ENCODE data around the gene SYDE1. TPM values are rescaled to one million over a fixed set of nuclear protein-coding genes. Genes with fewer than 3 reads are reported as not detected.

The SYDE1 gene
- total RNA-seq, 1 experiment from 2014 or later: 47.7 TPM

GRCh38 chr19:15149737-15150136 is 42.5 kb downstream of the SYDE1 start:
- CTCF ChIA-PET: interaction anchor here (0.6 to 1.0 kb wide), 5 partner anchors 10 to 512 kb away, joined by 3 to 11 read pairs (median 4); no protein-coding TSS in a partner anchor
- POLR2A ChIA-PET: interaction anchor here (0.6 kb wide), 2 partner anchors 43 to 546 kb away, joined by 3 to 21 read pairs; no protein-coding TSS in a partner anchor
- in situ Hi-C loops (cut with HindIII; ENCODE audit: low pct_unique_long_range_greater_than_20kb, low sequenced_read_pairs) (no loop called here), intact Hi-C loops (cut with micrococcal nuclease; ENCODE audit: unreplicated experiment) (loop anchor here (1.0 kb wide), 1 partner anchor 57 kb away; no protein-coding TSS in a partner anchor)
- Histone ChIP-seq H3K4me1 (ENCODE audit: control insufficient read depth, insufficient read depth, low read length) (no peaks in the 10 kb centered on the region), H3K27ac (ENCODE audit: low read length) (no peak overlapping the region), H3K9me3 (ENCODE audit: control insufficient read depth, insufficient read depth, low read depth, low read length) (no peaks in the 10 kb centered on the region), H3K27me3 (ENCODE audit: control insufficient read depth, insufficient read depth, low read length) (no peaks in the 10 kb centered on the region), H3K36me3 (ENCODE audit: control insufficient read depth, insufficient read depth, low read length) (no peaks in the 10 kb centered on the region), H3K4me3 (ENCODE audit: low read depth in 2 of 2, low read length in 2 of 2) (no peak overlapping the region)
- TF ChIP-seq POLR2AphosphoS5 (IDR thresholded peaks at IDR 0.05; ENCODE audit: low read depth, low read length) (no peak), REST (IDR thresholded peaks at IDR 0.05; ENCODE audit: insufficient read depth in 1 of 2, low read depth in 2 of 2, low read length in 1 of 2) (no peak), SIN3A (IDR thresholded peaks at IDR 0.05; ENCODE audit: borderline replicate concordance, insufficient read depth, low read depth, low read length) (no peak), TCF7L2 (IDR thresholded peaks at IDR 0.05; ENCODE audit: low read depth, low read length) (no peak)
- ATAC-seq (no peak), DNase-seq (ENCODE audit: low read depth, low spot score) (no peak)
- no TSS peak for BruUV-seq (replicated peaks)

- ChIA-PET POLR2A (no interaction called here), CTCF (interaction anchor here (1.4 kb wide), 1 partner anchor 62 kb away, joined by 12 read pairs; no protein-coding TSS in a partner anchor)
- ATAC-seq (peak; percentile 73), DNase-seq (ENCODE audit: low read depth, low spot score) (no peak)
- Histone ChIP-seq H3K27me3 (ENCODE audit: control insufficient read depth, insufficient read depth, low read length) (no peaks in the 10 kb centered on the region), H3K36me3 (ENCODE audit: control insufficient read depth, insufficient read depth, low read length) (no peaks in the 10 kb centered on the region), H3K9me3 (ENCODE audit: control insufficient read depth, insufficient read depth, low read depth, low read length) (no peaks in the 10 kb centered on the region), H3K4me3 (ENCODE audit: low read depth in 2 of 2, low read length in 2 of 2) (no peak overlapping the region), H3K4me1 (ENCODE audit: control insufficient read depth, insufficient read depth, low read length) (no peaks in the 10 kb centered on the region), H3K27ac (ENCODE audit: low read length) (no peak overlapping the region)
- in situ Hi-C loops (cut with HindIII; ENCODE audit: low pct_unique_long_range_greater_than_20kb, low sequenced_read_pairs) (no loop called here), intact Hi-C loops (cut with micrococcal nuclease; ENCODE audit: unreplicated experiment) (no loop called here)
- peak; percentile 75 for TF ChIP-seq CTCF (IDR thresholded peaks at IDR 0.05)
- no peak for TF ChIP-seq REST (IDR thresholded peaks at IDR 0.05; ENCODE audit: insufficient read depth in 1 of 2, low read depth in 2 of 2, low read length in 1 of 2)
- TF ChIP-seq SIN3A (IDR thresholded peaks at IDR 0.05; ENCODE audit: borderline replicate concordance, insufficient read depth, low read depth, low read length): no peak
- BruUV-seq (replicated peaks): no TSS peak
Observed at GRCh38 chr19:15154002-15154612, 46.9 kb downstream of the SYDE1 start.
